ENCODE results near the gene NELFA.
"Not testable (repeated sequence)": the region's sequence is repeated elsewhere in the genome, so short reads cannot be mapped to it uniquely, and the experiment has no call there.

Gene NELFA

DNA sequence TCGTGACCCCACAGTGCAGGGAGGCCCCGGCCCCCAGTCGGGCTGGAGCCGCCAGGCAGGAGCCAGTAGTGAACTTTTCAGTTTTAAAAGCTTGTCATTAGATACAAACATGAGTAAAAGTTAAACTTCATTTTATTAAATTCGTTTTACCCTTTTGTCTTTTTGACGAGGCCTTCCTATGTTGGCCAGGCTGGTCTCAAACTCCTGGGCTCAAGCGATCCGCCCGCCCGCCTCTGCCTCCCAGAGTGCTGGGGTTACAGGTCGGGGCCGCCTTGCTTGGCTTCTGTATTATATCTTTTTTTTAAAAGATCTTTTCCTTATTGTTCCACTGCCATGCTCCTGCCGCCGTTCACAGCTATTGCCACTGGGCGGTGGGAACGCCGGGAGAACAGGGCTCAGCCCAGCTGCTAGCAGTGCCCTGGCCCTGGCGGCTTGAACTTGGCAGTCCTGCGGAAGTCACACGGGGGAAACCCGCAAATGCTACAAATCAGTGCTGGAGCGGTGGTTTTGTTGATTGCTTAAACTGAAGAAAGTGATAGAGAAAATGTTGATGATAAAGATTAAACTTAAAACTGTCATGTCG lies 968 bp upstream of the NELFA start:
- Mint-ChIP-seq H3K4me3 (peak overlapping the region; percentile 88), H3K27ac (peak overlapping the region; percentile 95), H3K36me3 (peaks cover 3% of the 10 kb centered on the region), H3K9me3 (ENCODE audit: low read depth) (no peaks in the 10 kb centered on the region), H3K27me3 (no peaks in the 10 kb centered on the region), H3K4me1 (ENCODE audit: low read depth) (peaks cover 33% of the 10 kb centered on the region)

DNA sequence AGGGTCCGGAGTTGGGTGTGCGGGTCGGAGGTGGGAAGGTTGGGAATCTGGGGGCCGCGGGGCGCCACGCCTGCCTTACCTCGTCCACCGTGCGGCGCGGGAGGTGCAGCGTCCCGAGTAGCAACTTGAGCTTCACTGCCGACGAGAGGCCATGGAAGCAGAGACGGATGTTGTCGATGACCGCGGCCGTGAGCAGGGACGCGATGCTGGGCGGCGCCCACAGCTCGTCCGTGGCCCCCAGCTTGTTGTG lies 178 bp downstream of the NELFA start:
- H3K36me3 Mint-ChIP-seq = peaks cover 3% of the 10 kb centered on the region
- H3K27ac Mint-ChIP-seq = peak overlapping the region; percentile 91
- H3K9me3 Mint-ChIP-seq (ENCODE audit: low read depth) = no peaks in the 10 kb centered on the region
- peak overlapping the region; percentile 98 for H3K4me3 Mint-ChIP-seq
- no peaks in the 10 kb centered on the region for H3K27me3 Mint-ChIP-seq
- peaks cover 35% of the 10 kb centered on the region for H3K4me1 Mint-ChIP-seq (ENCODE audit: low read depth)

DNA sequence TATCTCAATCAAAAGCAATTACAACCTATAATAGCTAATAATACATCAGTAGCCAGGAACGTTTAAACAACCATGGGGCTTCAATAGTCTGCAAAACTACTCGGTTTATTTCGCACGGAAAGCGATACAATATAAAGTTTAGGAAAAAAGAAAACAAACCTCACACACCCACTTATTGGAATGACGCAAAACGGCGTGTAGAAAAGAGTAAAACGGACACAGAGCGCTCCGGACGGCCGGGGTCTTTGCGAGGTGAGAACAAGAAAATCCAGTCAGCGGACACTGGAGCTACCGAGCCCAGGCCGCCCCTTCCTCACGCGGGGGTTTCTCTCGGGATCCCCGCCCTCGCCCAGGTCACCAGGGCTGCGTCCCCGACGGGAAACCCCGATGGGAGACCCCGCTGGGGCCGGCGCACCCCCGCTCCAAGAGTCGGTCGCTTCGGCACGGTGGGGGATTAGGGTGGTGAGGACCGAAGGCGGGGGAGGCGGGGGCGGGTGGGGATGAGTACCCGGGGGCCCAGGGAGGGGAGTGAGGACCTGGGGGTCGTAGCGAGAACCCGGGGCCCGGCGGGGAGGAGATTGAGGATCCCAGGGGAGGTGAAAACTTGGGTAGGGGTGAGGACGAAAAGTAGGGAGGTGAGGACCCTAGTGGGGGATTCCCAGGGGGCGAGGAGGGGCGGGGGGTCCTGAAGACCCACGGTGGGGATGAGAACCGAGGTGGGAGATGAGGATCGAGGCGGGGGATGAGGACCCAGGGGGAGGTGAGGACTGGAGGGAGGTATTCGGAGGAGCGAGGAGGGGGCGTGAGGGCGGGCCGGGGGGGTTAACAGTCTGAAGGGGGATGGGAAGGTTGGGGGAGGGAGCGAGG lies 737 bp downstream of the NELFA start:
- Mint-ChIP-seq H3K4me1 (ENCODE audit: low read depth) (peaks cover 40% of the 10 kb centered on the region), H3K4me3 (peak overlapping the region; percentile 98), H3K9me3 (ENCODE audit: low read depth) (no peaks in the 10 kb centered on the region), H3K27ac (peak overlapping the region; percentile 95), H3K27me3 (no peaks in the 10 kb centered on the region), H3K36me3 (peaks cover 7% of the 10 kb centered on the region)

DNA sequence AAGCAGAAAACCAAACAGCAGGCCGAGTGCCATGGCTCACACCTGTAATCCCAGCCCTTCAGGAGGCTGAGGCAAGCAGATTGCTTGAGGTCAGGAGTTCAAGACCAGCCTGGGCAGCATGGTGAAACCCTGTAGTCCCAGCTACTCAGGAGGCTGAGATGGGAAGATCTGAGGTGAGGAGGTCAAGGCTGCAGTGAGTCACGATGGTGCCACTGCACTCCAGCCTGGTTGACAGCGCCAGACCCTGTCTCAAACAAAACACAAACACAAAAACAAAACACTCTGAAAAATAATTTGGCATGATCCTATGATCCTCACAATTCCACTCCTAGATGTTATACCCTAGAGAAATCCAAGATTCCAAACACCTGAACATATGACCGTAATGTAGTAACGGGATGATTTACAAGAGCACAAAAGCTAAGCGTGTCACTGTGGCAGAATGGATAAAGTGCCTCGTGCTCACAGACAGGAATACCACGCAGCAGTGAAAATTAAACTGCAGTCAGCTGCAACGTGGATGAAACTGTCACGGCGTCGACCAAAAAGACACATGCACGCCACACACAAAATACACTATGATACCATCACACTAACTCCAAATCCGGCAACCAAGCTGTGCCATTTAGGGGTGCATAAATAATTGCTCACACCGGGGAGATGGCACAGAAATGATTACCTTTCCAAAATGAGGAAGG lies 1.7 kb downstream of the NELFA start:
- H3K9me3 Mint-ChIP-seq (ENCODE audit: low read depth) = no peaks in the 10 kb centered on the region
- peaks cover 49% of the 10 kb centered on the region for H3K4me1 Mint-ChIP-seq (ENCODE audit: low read depth)
- peaks cover 11% of the 10 kb centered on the region for H3K36me3 Mint-ChIP-seq
- H3K27ac Mint-ChIP-seq = peak overlapping the region; percentile 95
- no peaks in the 10 kb centered on the region for H3K27me3 Mint-ChIP-seq
- peak overlapping the region; percentile 98 for H3K4me3 Mint-ChIP-seq

DNA sequence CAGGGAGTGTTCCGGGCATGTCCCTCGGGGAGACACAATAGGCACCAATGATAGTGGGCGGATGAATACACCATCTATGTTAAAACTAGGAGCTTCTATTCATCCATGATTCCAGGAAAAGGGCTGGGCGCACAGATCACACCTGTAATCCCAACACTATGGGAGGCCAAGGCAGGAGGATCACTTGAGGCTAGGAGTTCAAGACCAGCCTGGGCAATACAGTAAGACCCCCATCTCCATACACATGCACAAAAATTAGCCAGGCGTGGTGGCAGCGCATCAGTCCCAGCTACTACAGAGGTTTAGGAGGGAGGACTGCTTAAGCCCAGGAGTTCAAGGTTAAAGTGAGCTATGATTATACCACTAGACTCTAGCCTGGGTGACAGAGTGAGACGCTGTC lies 2.4 kb downstream of the NELFA start:
- H3K36me3 Mint-ChIP-seq = peaks cover 11% of the 10 kb centered on the region
- no peaks in the 10 kb centered on the region for H3K9me3 Mint-ChIP-seq (ENCODE audit: low read depth)
- peak overlapping the region; percentile 98 for H3K4me3 Mint-ChIP-seq
- no peak overlapping the region for H3K27ac Mint-ChIP-seq
- peaks cover 53% of the 10 kb centered on the region for H3K4me1 Mint-ChIP-seq (ENCODE audit: low read depth)
- H3K27me3 Mint-ChIP-seq = no peaks in the 10 kb centered on the region

DNA sequence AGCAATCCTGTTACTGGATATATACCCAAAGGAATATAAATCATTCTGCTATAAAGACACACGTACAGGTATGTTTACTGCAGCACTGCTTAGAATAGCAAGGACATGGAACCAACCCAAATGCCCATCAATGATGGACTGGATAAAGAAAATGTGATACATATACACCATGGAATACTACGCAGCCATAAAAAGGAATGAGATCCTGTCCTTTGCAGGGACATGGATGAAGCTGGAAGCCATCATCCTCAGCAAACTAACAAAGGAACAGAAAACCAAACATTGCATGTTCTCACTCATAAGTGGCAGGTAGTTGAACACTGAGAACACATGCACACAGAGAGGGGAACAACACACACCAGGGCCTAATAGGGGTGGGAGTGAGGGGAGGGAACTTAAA lies 5.4 kb downstream of the NELFA start:
- H3K9me3 Mint-ChIP-seq (ENCODE audit: low read depth) = peaks cover 11% of the 10 kb centered on the region
- H3K27ac Mint-ChIP-seq, H3K4me3 Mint-ChIP-seq, H3K27me3 Mint-ChIP-seq: not testable (repeated sequence)
- peaks cover 71% of the 10 kb centered on the region for H3K4me1 Mint-ChIP-seq (ENCODE audit: low read depth)
- peaks cover 33% of the 10 kb centered on the region for H3K36me3 Mint-ChIP-seq

DNA sequence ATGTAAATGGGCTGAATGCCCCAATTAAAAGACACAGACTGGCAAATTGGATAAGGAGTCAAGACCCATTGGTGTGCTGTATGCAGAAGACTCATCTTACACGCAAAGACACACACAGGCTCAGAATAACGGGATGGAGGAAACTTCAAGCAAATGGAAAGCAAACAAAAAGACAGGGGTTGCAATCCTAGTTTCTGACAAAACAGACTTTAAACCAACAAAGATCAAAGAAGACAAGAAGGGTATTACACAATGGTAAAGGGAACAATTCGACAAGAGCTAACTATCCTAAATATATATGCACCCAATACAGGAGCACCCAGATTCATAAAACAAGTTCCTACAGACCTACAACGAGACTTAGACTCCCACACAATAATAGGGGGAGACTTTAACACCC lies 9.5 kb downstream of the NELFA start:
- H3K4me3 Mint-ChIP-seq, H3K27me3 Mint-ChIP-seq, H3K27ac Mint-ChIP-seq: not testable (repeated sequence)
- Mint-ChIP-seq H3K4me1 (ENCODE audit: low read depth) (peaks cover 58% of the 10 kb centered on the region), H3K36me3 (peaks cover 54% of the 10 kb centered on the region), H3K9me3 (ENCODE audit: low read depth) (peaks cover 22% of the 10 kb centered on the region)

DNA sequence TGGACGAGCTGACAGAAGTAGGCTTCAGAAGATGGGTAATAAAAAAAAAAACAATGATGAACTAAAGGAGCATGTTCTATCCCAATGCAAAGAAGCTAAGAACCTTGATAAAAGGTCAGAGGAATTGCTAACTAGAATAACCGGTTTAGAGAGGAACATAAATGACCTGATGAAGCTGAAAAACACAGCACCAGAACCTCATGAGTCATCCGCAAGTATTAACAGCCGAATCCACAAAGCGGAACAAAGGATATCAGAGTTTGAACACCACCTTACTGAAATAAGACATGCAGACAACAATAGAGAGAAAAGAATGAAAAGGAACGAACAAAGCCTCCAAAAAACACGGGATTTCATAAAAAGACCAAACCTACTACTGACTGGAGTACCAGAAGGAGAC lies 10.5 kb downstream of the NELFA start:
- H3K27me3 Mint-ChIP-seq = no peaks in the 10 kb centered on the region
- peaks cover 52% of the 10 kb centered on the region for H3K36me3 Mint-ChIP-seq
- H3K27ac Mint-ChIP-seq = no peak overlapping the region
- peaks cover 57% of the 10 kb centered on the region for H3K4me1 Mint-ChIP-seq (ENCODE audit: low read depth)
- no peak overlapping the region for H3K4me3 Mint-ChIP-seq
- peaks cover 22% of the 10 kb centered on the region for H3K9me3 Mint-ChIP-seq (ENCODE audit: low read depth)

DNA sequence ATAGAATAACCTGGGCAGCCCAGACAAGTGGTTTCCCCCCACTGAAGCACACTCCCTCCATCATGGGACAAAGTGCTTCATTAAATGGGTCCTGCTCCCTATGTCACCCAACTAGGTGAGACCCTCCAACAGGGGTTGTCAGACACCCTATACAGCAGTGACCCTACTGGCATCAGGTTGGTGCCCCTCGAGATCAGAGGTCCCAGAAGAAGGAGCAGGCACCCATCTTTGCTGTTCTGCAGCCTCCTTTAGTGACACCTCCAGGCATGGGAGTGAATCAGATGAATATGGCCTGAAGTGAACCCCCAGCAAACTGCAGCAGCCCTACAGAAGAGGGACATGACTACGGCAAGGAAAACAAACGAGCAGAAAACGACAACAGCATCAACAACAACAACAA lies 11.1 kb downstream of the NELFA start:
- peaks cover 49% of the 10 kb centered on the region for H3K36me3 Mint-ChIP-seq
- no peak overlapping the region for H3K27ac Mint-ChIP-seq
- H3K27me3 Mint-ChIP-seq = no peaks in the 10 kb centered on the region
- H3K9me3 Mint-ChIP-seq (ENCODE audit: low read depth) = peaks cover 22% of the 10 kb centered on the region
- H3K4me1 Mint-ChIP-seq (ENCODE audit: low read depth) = peaks cover 51% of the 10 kb centered on the region
- no peak overlapping the region for H3K4me3 Mint-ChIP-seq

DNA sequence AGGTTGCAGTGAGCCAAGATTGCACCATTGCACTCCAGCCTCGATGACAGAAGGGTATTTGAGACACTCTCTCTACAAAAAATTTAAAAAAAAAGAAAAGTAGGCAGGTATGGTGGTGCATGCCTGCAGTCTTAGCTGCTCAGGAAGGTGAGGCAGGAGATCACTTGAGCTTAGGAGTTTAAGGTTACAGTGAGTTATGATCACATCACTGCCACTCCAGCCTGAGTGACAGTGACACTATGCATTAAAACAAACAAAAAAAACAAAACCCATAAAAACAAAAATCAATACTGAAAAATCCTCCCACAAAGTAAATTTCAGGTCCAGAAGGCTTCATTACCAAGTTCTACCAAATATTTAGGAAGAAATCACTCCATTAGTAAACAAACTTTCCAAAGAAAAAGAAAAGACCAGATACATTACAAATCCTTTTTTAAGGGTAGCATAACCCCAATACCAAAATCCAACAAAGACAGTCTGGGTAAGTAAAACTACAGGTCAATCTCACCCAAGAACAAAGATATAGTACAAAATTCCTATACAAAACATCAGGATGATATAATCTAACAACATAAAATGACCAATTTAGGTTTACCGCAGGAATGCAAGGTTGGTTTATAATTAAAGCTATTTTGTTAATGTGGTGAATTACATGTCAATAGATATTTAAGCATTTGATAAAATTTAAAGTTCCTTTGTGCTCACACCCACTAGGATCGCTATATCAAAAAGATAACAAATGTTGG lies 11.7 kb downstream of the NELFA start:
- H3K9me3 Mint-ChIP-seq (ENCODE audit: low read depth) = peaks cover 22% of the 10 kb centered on the region
- H3K27ac Mint-ChIP-seq = no peak overlapping the region
- no peaks in the 10 kb centered on the region for H3K27me3 Mint-ChIP-seq
- H3K4me1 Mint-ChIP-seq (ENCODE audit: low read depth) = peaks cover 44% of the 10 kb centered on the region
- peak overlapping the region; percentile 5 for H3K4me3 Mint-ChIP-seq
- H3K36me3 Mint-ChIP-seq = peaks cover 47% of the 10 kb centered on the region

DNA sequence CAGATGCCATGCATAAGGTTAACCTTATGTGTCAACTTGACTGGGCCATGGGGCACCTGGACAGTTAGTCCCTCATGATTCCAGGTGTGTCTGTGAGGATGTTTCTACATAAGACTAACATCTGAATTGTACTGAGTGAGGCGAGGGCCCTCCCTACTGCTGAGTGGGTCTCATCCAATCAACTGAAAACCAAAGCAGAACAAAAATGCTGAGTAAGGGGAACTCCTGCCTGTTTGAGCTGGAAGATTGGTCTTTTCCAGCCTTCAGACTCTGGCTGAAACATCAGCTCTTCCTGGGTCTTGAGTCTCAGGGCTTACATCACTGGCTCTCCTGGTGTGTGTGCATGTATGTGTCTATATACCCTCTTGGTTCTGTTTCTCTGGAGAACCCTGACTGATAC lies 13.8 kb downstream of the NELFA start:
- Mint-ChIP-seq H3K4me1 (ENCODE audit: low read depth) (peaks cover 27% of the 10 kb centered on the region), H3K36me3 (peaks cover 39% of the 10 kb centered on the region), H3K27me3 (no peaks in the 10 kb centered on the region), H3K4me3 (no peak overlapping the region), H3K9me3 (ENCODE audit: low read depth) (peaks cover 15% of the 10 kb centered on the region), H3K27ac (no peak overlapping the region)

DNA sequence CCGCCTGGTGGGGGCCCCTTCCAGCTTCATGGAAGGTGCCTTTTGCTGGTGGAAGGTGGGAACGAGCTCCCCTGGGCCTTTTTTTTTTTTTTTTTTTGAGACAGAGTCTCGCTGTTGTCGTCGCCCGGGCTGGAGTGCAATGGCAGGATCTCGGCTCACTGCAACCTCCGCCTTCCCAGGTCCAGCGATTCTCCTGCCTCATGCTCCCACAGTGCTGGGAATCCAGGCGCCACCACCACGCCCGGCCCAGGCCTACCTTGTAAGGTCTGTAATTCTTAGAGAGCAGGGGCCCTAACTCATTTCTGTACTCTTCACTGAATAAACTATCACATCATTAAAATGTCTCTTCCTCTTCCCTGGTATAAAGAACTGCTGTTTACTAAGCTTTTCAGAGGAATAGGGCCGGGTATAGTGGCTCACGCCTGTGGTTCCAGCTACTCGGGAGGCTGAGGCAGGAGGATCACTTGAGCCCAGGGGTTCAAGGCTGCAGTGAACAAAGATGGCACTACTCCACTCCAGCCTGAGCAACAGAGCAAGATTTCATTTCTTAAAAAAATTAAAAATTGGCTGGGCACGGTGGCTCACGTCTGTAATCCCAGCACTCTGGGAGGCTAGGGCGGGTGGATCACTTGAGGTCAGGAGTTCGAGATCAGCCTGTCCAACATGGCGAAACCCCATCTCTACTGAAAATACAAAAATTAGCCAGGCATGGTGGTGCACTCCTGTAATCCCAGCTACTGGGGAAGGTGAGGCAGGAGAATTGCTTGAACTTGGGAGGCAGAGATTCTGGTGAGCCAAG lies 14.9 kb downstream of the NELFA start:
- Mint-ChIP-seq H3K9me3 (ENCODE audit: low read depth) (peaks cover 13% of the 10 kb centered on the region), H3K4me1 (ENCODE audit: low read depth) (peaks cover 20% of the 10 kb centered on the region), H3K36me3 (peaks cover 29% of the 10 kb centered on the region)
- H3K4me3 Mint-ChIP-seq, H3K27ac Mint-ChIP-seq, H3K27me3 Mint-ChIP-seq: not testable (repeated sequence)

DNA sequence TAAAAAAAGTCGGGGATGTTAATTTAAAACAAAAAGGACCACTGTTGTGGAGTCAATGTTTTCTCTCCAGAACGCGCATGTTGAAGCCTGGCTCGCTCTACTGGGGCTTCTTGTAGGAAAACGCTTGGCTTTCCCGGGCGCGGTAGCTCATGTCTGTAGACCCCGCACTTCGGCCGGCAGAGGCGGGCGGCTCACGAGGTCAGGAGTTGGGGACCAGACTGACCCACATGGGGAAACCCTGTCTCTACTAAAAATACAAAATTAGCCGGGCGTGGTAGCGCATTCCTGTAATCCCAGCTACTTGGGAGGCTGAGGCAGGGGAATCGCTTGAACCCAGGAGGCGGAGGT lies 15.6 kb downstream of the NELFA start:
- H3K27me3 Mint-ChIP-seq = no peaks in the 10 kb centered on the region
- peaks cover 14% of the 10 kb centered on the region for H3K4me1 Mint-ChIP-seq (ENCODE audit: low read depth)
- no peak overlapping the region for H3K27ac Mint-ChIP-seq
- H3K4me3 Mint-ChIP-seq = no peak overlapping the region
- H3K9me3 Mint-ChIP-seq (ENCODE audit: low read depth) = peaks cover 8% of the 10 kb centered on the region
- peaks cover 23% of the 10 kb centered on the region for H3K36me3 Mint-ChIP-seq

DNA sequence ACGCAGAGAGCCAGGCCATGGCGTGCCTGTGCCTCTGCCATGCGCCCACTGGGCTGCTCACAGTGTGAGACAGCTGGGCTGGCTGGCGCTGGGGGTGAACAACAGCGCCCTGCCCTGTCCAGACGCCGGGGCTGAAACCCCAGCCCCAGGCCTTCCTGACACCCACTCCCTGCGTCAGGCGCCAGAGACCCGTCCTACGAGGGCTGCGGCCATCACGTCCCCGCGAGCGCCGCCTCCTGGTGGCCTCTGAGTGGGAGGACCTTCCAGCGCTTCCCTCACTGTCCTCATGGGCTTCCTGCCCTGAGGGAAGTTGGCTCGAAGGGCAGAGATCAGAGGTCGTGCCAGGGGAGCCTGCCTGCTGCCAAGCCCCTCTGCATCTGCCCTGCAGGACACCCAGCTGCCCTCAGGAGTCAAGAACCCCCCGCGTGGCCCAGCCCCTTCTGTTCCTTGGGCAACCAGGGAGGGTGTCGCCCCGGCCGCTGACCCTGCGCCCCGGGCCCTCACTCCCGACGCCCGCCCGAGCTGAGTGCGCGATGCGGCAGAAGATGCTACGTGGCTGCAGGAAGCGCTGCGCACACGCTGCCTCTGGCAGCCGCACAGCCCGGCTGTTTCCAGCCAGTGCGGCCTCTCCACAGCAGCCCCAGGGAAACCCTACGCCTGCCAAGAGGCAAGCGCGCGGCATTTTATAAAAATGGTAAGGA lies 16.2 kb downstream of the NELFA start:
- no peak overlapping the region for H3K27ac Mint-ChIP-seq
- H3K4me3 Mint-ChIP-seq = no peak overlapping the region
- H3K36me3 Mint-ChIP-seq = peaks cover 17% of the 10 kb centered on the region

More for the DNA sequence above, 16.2 kb downstream of the NELFA start:
- Mint-ChIP-seq H3K27me3 (no peaks in the 10 kb centered on the region), H3K9me3 (ENCODE audit: low read depth) (peaks cover 6% of the 10 kb centered on the region), H3K4me1 (ENCODE audit: low read depth) (peaks cover 14% of the 10 kb centered on the region)

Data from activated naive CD8-positive, alpha-beta T cell (primary cell).